AG04450 (cell line): Measurements from ENCODE around the gene NEURL2. TPM values are rescaled to one million over a fixed set of nuclear protein-coding genes. Genes with fewer than 3 reads are reported as not detected.

Experiments
- CTCF ChIA-PET: fragments of 300-600, 350-600 bp; formaldehyde crosslinking; extraction: SDS; loops from one replicate; lab custom pipeline; 2022; ENCODE audit warnings: antibody characterized with exemption, inconsistent platforms; lab: Charles Lee
- POLR2A ChIA-PET: fragments of 350-600 bp; formaldehyde crosslinking; extraction: SDS; loops from one replicate; lab custom pipeline; 2021; ENCODE audit warnings: antibody characterized with exemption, inconsistent platforms; lab: Yijun Ruan, JAX
- DNase-seq: peaks from one replicate; pipeline ENCODE4 v3.0.0-alpha.2; 2011; ENCODE audit warnings: low read depth, low spot score
- H3K27ac ChIP-seq: one replicate; pipeline ENCODE4 v1.5.1; 2012; ENCODE audit warnings: low read depth, low read length, control low read depth
- H3K27me3 ChIP-seq: one replicate; pipeline ENCODE4 v1.6.0; 2012; ENCODE audit warnings: low read length; ENCODE audit not compliant: control insufficient read depth, insufficient read depth
- H3K4me3 ChIP-seq: 2 replicates; pipeline ENCODE4 v1.5.1; 2011; ENCODE audit warnings: mild to moderate bottlenecking, low read depth, low read length, control low read depth
- H3K9me3 ChIP-seq: 2 replicates; pipeline ENCODE4 v1.5.1; 2012; ENCODE audit warnings: low read length; ENCODE audit not compliant: control insufficient read depth, insufficient read depth
- CTCF ChIP-seq: IDR thresholded peaks from 2 replicates; pipeline ENCODE4 v1.5.1; 2011; ENCODE audit warnings: low read depth, low read length, control low read depth, inconsistent platforms
- polyA plus RNA-seq: library from polyadenylated mRNA; depleted of rRNA; stranded (reverse); fragments of >200 nt; gene quantifications from 2 replicates; pipeline ENCODE4 v1.2.3, GENCODE V29; 2011

The NEURL2 gene
- polyA plus RNA-seq, 1 experiment, result 1.1 TPM

GRCh38 chr20:45857114-45857881 is 33.7 kb downstream of the NEURL2 start, which contains the start of the genes ACOT8 and ZSWIM3:
ACOT8 (minus strand) TSS chr20:45857392; CDS start chr20:45857315, 77 bp downstream.
ZSWIM3 (plus strand) TSS chr20:45857614; CDS start chr20:45857826, 212 bp downstream.
- Histone ChIP-seq H3K4me3 (peak within 1 kb of the TSS; percentile 91), H3K27ac (peak within 1 kb of the TSS; percentile 39), H3K27me3 (no peaks in the 10 kb centered on the region), H3K9me3 (no peaks in the 10 kb centered on the region)
- CTCF ChIA-PET, result interaction anchor here (0.8 to 1.1 kb wide), 2 partner anchors 11 to 33 kb away, joined by 3 to 4 read pairs; partner anchors contain the start of gene NEURL2
- peak; percentile 100 for DNase-seq
- no peak for TF ChIP-seq CTCF
- POLR2A ChIA-PET, result interaction anchor here (0.8 to 1.4 kb wide), 2 partner anchors 16 to 24 kb away, joined by 4 to 6 read pairs; partner anchors contain the start of gene ZSWIM1

- Histone ChIP-seq H3K27ac (no peak overlapping the region), H3K27me3 (no peaks in the 10 kb centered on the region), H3K4me3 (no peak overlapping the region), H3K9me3 (no peaks in the 10 kb centered on the region)
- ChIA-PET CTCF (no interaction called here), POLR2A (no interaction called here)
- no peak for TF ChIP-seq CTCF
- no peak for DNase-seq
Observed at GRCh38 chr20:45853484-45853883, 37.5 kb downstream of the NEURL2 start.

- H3K27me3 ChIP-seq, result no peaks in the 10 kb centered on the region
- DNase-seq, result no peak
- POLR2A ChIA-PET, result interaction anchor here (0.5 kb wide), 1 partner anchor 9 kb away, joined by 3 read pairs; no protein-coding TSS in a partner anchor
- no peaks in the 10 kb centered on the region for H3K9me3 ChIP-seq
- no peak for TF ChIP-seq CTCF
- CTCF ChIA-PET, result no interaction called here
- H3K4me3 ChIP-seq, result no peak overlapping the region
- H3K27ac ChIP-seq, result no peak overlapping the region
Observed at GRCh38 chr20:45852326-45852725, 38.7 kb downstream of the NEURL2 start.

GRCh38 chr20:45851501-45851900 is 39.5 kb downstream of the NEURL2 start:
- Histone ChIP-seq H3K9me3 (no peaks in the 10 kb centered on the region), H3K4me3 (no peak overlapping the region), H3K27ac (no peak overlapping the region), H3K27me3 (no peaks in the 10 kb centered on the region)
- POLR2A ChIA-PET, result no interaction called here
- CTCF ChIA-PET, result no interaction called here
- no peak for TF ChIP-seq CTCF
- DNase-seq, result no peak

- no peak for TF ChIP-seq CTCF
- no peaks in the 10 kb centered on the region for H3K27me3 ChIP-seq
- no peak for DNase-seq
- ChIA-PET CTCF (no interaction called here), POLR2A (no interaction called here)
- H3K9me3 ChIP-seq, result no peaks in the 10 kb centered on the region
- no peak overlapping the region for H3K27ac ChIP-seq
- H3K4me3 ChIP-seq, result no peak overlapping the region
Observed at GRCh38 chr20:45850926-45851325, 40.1 kb downstream of the NEURL2 start.
